Sigmoid colon (tissue), 7 donors: ENCODE measurements around the gene GRIK3. TPM values are rescaled to one million over a fixed set of nuclear protein-coding genes. Genes with fewer than 3 reads are reported as not detected.

Experiments
- DNase-seq: peaks from one replicate; pipeline ENCODE4 v3.0.0-alpha.2; 2019
- H3K27ac ChIP-seq, 4 donors: fragments of 200-600 bp; sonication (generic); one replicate each; pipeline ENCODE4 v1.5.1; 2016 to 2019; ENCODE audit warnings: mild to moderate bottlenecking in 1 of 4
- H3K27me3 ChIP-seq, 3 donors: fragments of 200-600 bp; sonication (generic); one replicate each; pipeline ENCODE4 v1.5.1; 2019; ENCODE audit warnings: mild to moderate bottlenecking in 1 of 3
- H3K36me3 ChIP-seq, 4 donors: fragments of 200-600 bp; sonication (generic); one replicate each; pipeline ENCODE4 v1.5.1; 2016 to 2019
- H3K4me1 ChIP-seq, 4 donors: fragments of 200-600 bp; sonication (generic); one replicate each; pipeline ENCODE4 v1.5.1; 2017 to 2019
- H3K4me3 ChIP-seq, 4 donors: fragments of 200-600 bp; sonication (generic); one replicate each; pipeline ENCODE4 v1.5.1; 2017 to 2019; ENCODE audit warnings: mild to moderate bottlenecking in 2 of 4, moderate library complexity in 1 of 4
- H3K9me3 ChIP-seq, 4 donors: fragments of 200-600 bp in 3 of 4; sonication (generic) in 3 of 4; one replicate each; pipeline versions ENCODE4 v1.5.1 to v1.6.1; 2013 to 2019
- CTCF ChIP-seq, 4 experiments: fragments of 450-650 bp in 3 of 4; fragments of 200-600 bp in 1 of 4; IDR thresholded peaks; one replicate each; pipeline ENCODE4 v1.5.1; 2016 to 2019; ENCODE audit warnings: antibody characterized with exemption in 4 of 4, mild to moderate bottlenecking in 3 of 4, moderate library complexity in 2 of 4
- EP300 ChIP-seq, 4 donors: sonication (generic); formaldehyde crosslinking; IDR thresholded peaks; one replicate each; pipeline ENCODE4 v1.6.1; 2017; ENCODE audit warnings: antibody characterized with exemption in 4 of 4
- POLR2A ChIP-seq, 2 donors: fragments of 450-650 bp; IDR thresholded peaks; one replicate each; pipeline ENCODE4 v1.6.1; 2016; ENCODE audit warnings: antibody characterized with exemption in 2 of 2, mild to moderate bottlenecking in 2 of 2, moderate library complexity in 2 of 2
- POLR2AphosphoS5 ChIP-seq, 4 donors: sonication (generic); formaldehyde crosslinking; IDR thresholded peaks; one replicate each; pipeline ENCODE4 v1.6.1; 2017; ENCODE audit warnings: antibody characterized with exemption in 4 of 4
- WGBS, 2 donors: extraction: QIAGEN DNeasy Blood & Tissue Kit; methylation state at CpG; one replicate each; pipeline ENCODE4 v1.1.7; 2013; 5-methylcytosine and 5-hydroxymethylcytosine counted together
- intact Hi-C: fragments of 100-400 bp; cut with DNase I; formaldehyde crosslinking; loops from one replicate; pipeline ENCODE4 v1.15.1; 2023
- polyA plus RNA-seq, 3 donors: library from polyadenylated mRNA; stranded (reverse); fragments of 200-250 nt; gene quantifications; one replicate each; pipeline ENCODE4 v1.2.3, GENCODE V29; 2013
- total RNA-seq, 4 donors: library from RNA; depleted of rRNA; stranded (reverse); fragments of >200 nt; gene quantifications; one replicate each; pipeline ENCODE4 v1.1.0, GENCODE V29; 2016
- donor health status: healthy with polysubstance abuse.
- donor health status: Bipolar disorder and iron deficiency.
- donor health status: healthy.

The GRIK3 gene
- total and polyA plus RNA-seq, 7 donors: 0.60 to 7.1 (median 3.4) TPM; not detected in 1

GRCh38 chr1:36913016-36913415 lies 121.3 kb downstream of the GRIK3 start:
- no peaks in the 10 kb centered on the region for H3K36me3 ChIP-seq
- H3K9me3 ChIP-seq: no peaks in the 10 kb centered on the region
- no peak overlapping the region for H3K27ac ChIP-seq
- peak; percentile 40 for DNase-seq
- H3K4me3 ChIP-seq: no peak overlapping the region
- WGBS, 2 donors: 55 to 75% methylated on average over 5 of the region's 5 CpGs
- intact Hi-C loops: no loop called here
- no peak for TF ChIP-seq CTCF (IDR thresholded peaks at IDR 0.05)
- no peak for TF ChIP-seq POLR2A (IDR thresholded peaks at IDR 0.05)
- no peak for TF ChIP-seq POLR2AphosphoS5 (IDR thresholded peaks at IDR 0.05)
- no peak for TF ChIP-seq EP300 (IDR thresholded peaks at IDR 0.05)
- no peaks in the 10 kb centered on the region for H3K4me1 ChIP-seq
- peaks cover 0 to 13% (median 0%) of the 10 kb centered on the region in 3 donors for H3K27me3 ChIP-seq

GRCh38 chr1:36912365-36912865 lies 121.9 kb downstream of the GRIK3 start:
- intact Hi-C loops: no loop called here
- TF ChIP-seq EP300 (IDR thresholded peaks at IDR 0.05) (no peak), CTCF (IDR thresholded peaks at IDR 0.05) (no peak), POLR2AphosphoS5 (IDR thresholded peaks at IDR 0.05) (no peak), POLR2A (IDR thresholded peaks at IDR 0.05) (no peak)
- H3K9me3 ChIP-seq: no peaks in the 10 kb centered on the region
- DNase-seq: peak; percentile 26
- H3K27me3 ChIP-seq: peaks cover 0 to 13% (median 0%) of the 10 kb centered on the region in 3 donors
- H3K4me1 ChIP-seq: no peaks in the 10 kb centered on the region
- no peaks in the 10 kb centered on the region for H3K36me3 ChIP-seq
- no peak overlapping the region for H3K27ac ChIP-seq
- 55 to 61% methylated on average over 7 of the region's 7 CpGs for WGBS, 2 donors
- no peak overlapping the region for H3K4me3 ChIP-seq

- Histone ChIP-seq H3K36me3 (no peaks in the 10 kb centered on the region), H3K9me3 (no peaks in the 10 kb centered on the region), H3K27me3 (peaks cover 0 to 13% (median 0%) of the 10 kb centered on the region in 3 donors), H3K4me1 (no peaks in the 10 kb centered on the region), H3K4me3 (no peak overlapping the region), H3K27ac (no peak overlapping the region)
- DNase-seq: no peak
- TF ChIP-seq POLR2A (IDR thresholded peaks at IDR 0.05) (no peak), EP300 (IDR thresholded peaks at IDR 0.05) (no peak), CTCF (IDR thresholded peaks at IDR 0.05) (no peak), POLR2AphosphoS5 (IDR thresholded peaks at IDR 0.05) (no peak)
- WGBS, 2 donors: 76 to 77% methylated on average over 21 of the region's 21 CpGs
- intact Hi-C loops: no loop called here
Measured at GRCh38 chr1:36911561-36912364, 122.6 kb downstream of the GRIK3 start.

- Histone ChIP-seq H3K4me1 (no peaks in the 10 kb centered on the region), H3K36me3 (no peaks in the 10 kb centered on the region), H3K9me3 (no peaks in the 10 kb centered on the region), H3K27ac (no peak overlapping the region), H3K4me3 (no peak overlapping the region), H3K27me3 (peaks cover 0 to 13% (median 0%) of the 10 kb centered on the region in 3 donors)
- DNase-seq: no peak
- 71 to 73% methylated on average over 9 of the region's 9 CpGs for WGBS, 2 donors
- intact Hi-C loops: no loop called here
- TF ChIP-seq POLR2AphosphoS5 (IDR thresholded peaks at IDR 0.05) (no peak), CTCF (IDR thresholded peaks at IDR 0.05) (no peak), EP300 (IDR thresholded peaks at IDR 0.05) (no peak), POLR2A (IDR thresholded peaks at IDR 0.05) (no peak)
Measured at GRCh38 chr1:36910886-36911540, 123.3 kb downstream of the GRIK3 start.
